GM12878 (cell line): Measurements from ENCODE around the gene ELSPBP1. TPM values are rescaled to one million over a fixed set of nuclear protein-coding genes. Genes with fewer than 3 reads are reported as not detected.

Experiments
- ATAC-seq: fragments of 200-7000 bp; cut with Tn5 transposase; 3 replicates; pipeline ENCODE4 v1.9.1; 2020; ENCODE audit warnings: mild to moderate bottlenecking, moderate library complexity
- BruUV-seq: library from RNA; stranded (reverse); fragments of 400-500 nt; replicated peaks from 2 replicates; lab custom pipeline; 2021; lab: Mats Ljungman, UMichigan
- CTCF ChIA-PET: fragments of 300-600 bp; sonication (Branson Sonifier 250); formaldehyde crosslinking; extraction: SDS; loops from one replicate; lab custom pipeline; 2021; ENCODE audit warnings: inconsistent platforms; lab: Yijun Ruan, JAX
- POLR2A ChIA-PET: fragments of 350-600 bp; formaldehyde crosslinking; extraction: SDS; loops from one replicate; lab custom pipeline; 2021; ENCODE audit warnings: inconsistent platforms; lab: Charles Lee
- RAD21 ChIA-PET: fragments of 300-600 bp; sonication (Branson Sonifier 250); formaldehyde crosslinking; loops from one replicate; lab custom pipeline; 2023; ENCODE audit warnings: antibody characterized with exemption; ENCODE audit not compliant: unreplicated experiment; lab: Charles Lee
- SMC1A ChIA-PET: fragments of 300-600 bp; sonication (Branson Sonifier 250); formaldehyde crosslinking; loops from one replicate; lab custom pipeline; 2023; ENCODE audit not compliant: unreplicated experiment, uncharacterized antibody; lab: Charles Lee
- DNase-seq: peaks from one replicate; pipeline ENCODE4 v3.0.0-alpha.2; 2011; ENCODE audit warnings: low read depth, low spot score
- FAIRE-seq: peaks from 3 replicates; lab custom pipeline; 2011; peaks lifted over from hg19 to GRCh38; lab: Jason Lieb, UNC
- H2AFZ ChIP-seq: 2 replicates; pipeline ENCODE4 v1.6.0; 2011; ENCODE audit warnings: low read depth, low read length, control low read depth; ENCODE audit not compliant: control insufficient read depth
- H3K27ac ChIP-seq: 2 replicates; pipeline ENCODE4 v1.5.1; 2011; ENCODE audit warnings: control low read depth; ENCODE audit not compliant: control insufficient read depth, insufficient read depth
- H3K27me3 ChIP-seq, 2 experiments: replicated peaks in 1 of 2; 2 replicates each; pipeline versions ENCODE4 v1.6.0 to v1.6.1; 2011; ENCODE audit warnings: low read length in 1 of 2; ENCODE audit not compliant: control insufficient read depth in 2 of 2, insufficient read depth in 2 of 2
- H3K36me3 ChIP-seq, 2 experiments: 2 replicates each; pipeline ENCODE4 v1.5.1; 2011; ENCODE audit warnings: low read length in 1 of 2; ENCODE audit not compliant: control insufficient read depth in 2 of 2, insufficient read depth in 2 of 2
- H3K4me1 ChIP-seq: 2 replicates; pipeline ENCODE4 v1.6.1; 2011; ENCODE audit warnings: mild to moderate bottlenecking, low read length, moderate library complexity, mixed read lengths; ENCODE audit not compliant: control insufficient read depth, insufficient read depth
- H3K4me2 ChIP-seq: 2 replicates; pipeline ENCODE4 v1.6.0; 2011; ENCODE audit warnings: control low read depth; ENCODE audit not compliant: control insufficient read depth, insufficient read depth
- H3K4me3 ChIP-seq: fragments of 200-600 bp; sonication (generic); 2 replicates; pipeline ENCODE4 v1.5.1; 2016
- H3K79me2 ChIP-seq: 2 replicates; pipeline ENCODE4 v1.6.0; 2011; ENCODE audit warnings: low read length; ENCODE audit not compliant: control insufficient read depth, insufficient read depth
- H3K9ac ChIP-seq: 2 replicates; pipeline ENCODE4 v1.8.0; 2011; ENCODE audit warnings: low read length, control low read depth, mixed read lengths; ENCODE audit not compliant: control insufficient read depth, insufficient read depth
- H3K9me3 ChIP-seq: replicated peaks from 3 replicates; pipeline ENCODE4 v1.5.1; 2011; ENCODE audit warnings: mild to moderate bottlenecking, low read length; ENCODE audit not compliant: control insufficient read depth, insufficient read depth
- H4K20me1 ChIP-seq: 2 replicates; pipeline ENCODE4 v1.6.0; 2011; ENCODE audit not compliant: control insufficient read depth, insufficient read depth
- BACH1 ChIP-seq: fragments of 450-650 bp; IDR thresholded peaks from 2 replicates; pipeline ENCODE4 v1.6.1; 2017; ENCODE audit warnings: mild to moderate bottlenecking, borderline replicate concordance
- CEBPB ChIP-seq, 2 experiments: fragments of 150-350 bp in 1 of 2; IDR thresholded peaks; 2 replicates each; pipeline ENCODE4 v1.6.1; 2012 to 2014; ENCODE audit warnings: low read depth in 2 of 2, low read length in 2 of 2, borderline replicate concordance in 1 of 2, inconsistent platforms in 1 of 2
- FOS ChIP-seq: IDR thresholded peaks from 3 replicates; pipeline ENCODE4 v1.6.1; 2011; ENCODE audit warnings: borderline replicate concordance; ENCODE audit not compliant: insufficient read length; ENCODE audit errors: extremely low read depth
- GABPA ChIP-seq: IDR thresholded peaks from 2 replicates; pipeline ENCODE4 v1.6.1; 2014; ENCODE audit warnings: antibody characterized with exemption, low read depth, mild to moderate bottlenecking, inconsistent platforms
- HCFC1 ChIP-seq: fragments of 150-350 bp; IDR thresholded peaks from 2 replicates; pipeline ENCODE4 v1.6.1; 2014; ENCODE audit warnings: low read length
- IRF4 ChIP-seq: IDR thresholded peaks from 2 replicates; pipeline ENCODE4 v1.6.1; 2011; ENCODE audit warnings: low read depth, low read length
- MTA3 ChIP-seq: IDR thresholded peaks from 2 replicates; pipeline ENCODE4 v1.6.1; 2012; ENCODE audit warnings: low read length, inconsistent platforms, borderline replicate concordance
- NFYA ChIP-seq: IDR thresholded peaks from 2 replicates; pipeline ENCODE4 v1.6.1; 2011; ENCODE audit warnings: low read depth, mild to moderate bottlenecking, low read length, improper control_type of control experiment, borderline replicate concordance
- NRF1 ChIP-seq: conservative IDR thresholded peaks from 2 replicates; pipeline ENCODE4 v1.6.1; 2011; ENCODE audit warnings: mild to moderate bottlenecking, low read depth, low read length, improper control_type of control experiment
- POU2F2 ChIP-seq: IDR thresholded peaks from 3 replicates; pipeline ENCODE4 v1.6.1; 2011; ENCODE audit warnings: low read depth, mild to moderate bottlenecking, low read length, borderline replicate concordance
- SUZ12 ChIP-seq: fragments of 200-600 bp; sonication (generic); IDR thresholded peaks from one replicate; pipeline ENCODE4 v1.6.1; 2018; ENCODE audit warnings: antibody characterized with exemption, mild to moderate bottlenecking; ENCODE audit not compliant: unreplicated experiment
- TAF1 ChIP-seq: IDR thresholded peaks from 2 replicates; pipeline ENCODE4 v1.6.1; 2011; ENCODE audit warnings: mild to moderate bottlenecking, low read depth, low read length, borderline replicate concordance
- ZNF24 ChIP-seq: fragments of 450-650 bp; IDR thresholded peaks from 2 replicates; pipeline ENCODE4 v1.6.1; 2017; ENCODE audit warnings: antibody characterized with exemption, mild to moderate bottlenecking
- ZNF622 ChIP-seq: fragments of 450-650 bp; IDR thresholded peaks from 2 replicates; pipeline ENCODE4 v1.6.1; 2017; ENCODE audit warnings: mild to moderate bottlenecking, inconsistent platforms
- WGBS: methylation state at CpG from one replicate; pipeline ENCODE4 v1.1.6; 2016; ENCODE audit warnings: low lambda C conversion rate; ENCODE audit not compliant: insufficient replicate concordance, insufficient coverage; ENCODE audit errors: missing lambda C conversion rate; 5-methylcytosine and 5-hydroxymethylcytosine counted together
- in situ Hi-C: fragments of 300-500 bp; cut with MboI; formaldehyde crosslinking; loops from 9 replicates; pipeline ENCODE4 v1.14.3; 2018; ENCODE audit warnings: mixed read lengths
- intact Hi-C: fragments of 100-400 bp; cut with micrococcal nuclease; formaldehyde crosslinking; loops from one replicate; pipeline ENCODE4 v1.14.2; 2022; ENCODE audit not compliant: unreplicated experiment
- polyA plus RNA-seq, 11 experiments: library from polyadenylated mRNA; depleted of rRNA in 4 of 11; unstranded in 6 of 11; stranded (reverse) in 5 of 11; fragments of >200 nt; fragmentation: Nextera tagmentation in 4 of 11; fragmentation: Illumina TruSeq in 1 of 11; extraction: Ambion mirVana in 4 of 11; extraction: Trizol in 1 of 11; gene quantifications; 1 replicate in 1 of 11; 2 replicates in 10 of 11; pipeline versions ENCODE4 v1.2.1 to v1.2.3, GENCODE V29; 2011 to 2016; ENCODE audit warnings: inconsistent platforms in 2 of 11, missing spikeins in 2 of 11, low read depth in 1 of 11
- total RNA-seq, 4 experiments: library from RNA; depleted of rRNA in 3 of 4; stranded (reverse); fragments of >200 nt in 3 of 4; fragmentation: Illumina TruSeq in 1 of 4; extraction: Trizol in 1 of 4; gene quantifications; 2 replicates each; pipeline versions ENCODE4 v1.2.1 to v1.2.3, GENCODE V29; 2013 to 2021
- TF ChIP-seq, protein P1 (sequence below): fragments of 450-650 bp; IDR thresholded peaks from 2 replicates; pipeline ENCODE4 v1.6.1; 2017; ENCODE audit warnings: borderline replicate concordance
- TF ChIP-seq, protein P2 (sequence below): fragments of 150-350 bp; IDR thresholded peaks from 2 replicates; pipeline ENCODE4 v1.6.1; 2014; ENCODE audit warnings: mild to moderate bottlenecking, low read depth, low read length

ELSPBP1 gene
- total and polyA plus RNA-seq, 10 of the 15 experiments (the other 5 are each of a cell fraction or from before 2014, with no cell fraction given): not detected

DNA sequence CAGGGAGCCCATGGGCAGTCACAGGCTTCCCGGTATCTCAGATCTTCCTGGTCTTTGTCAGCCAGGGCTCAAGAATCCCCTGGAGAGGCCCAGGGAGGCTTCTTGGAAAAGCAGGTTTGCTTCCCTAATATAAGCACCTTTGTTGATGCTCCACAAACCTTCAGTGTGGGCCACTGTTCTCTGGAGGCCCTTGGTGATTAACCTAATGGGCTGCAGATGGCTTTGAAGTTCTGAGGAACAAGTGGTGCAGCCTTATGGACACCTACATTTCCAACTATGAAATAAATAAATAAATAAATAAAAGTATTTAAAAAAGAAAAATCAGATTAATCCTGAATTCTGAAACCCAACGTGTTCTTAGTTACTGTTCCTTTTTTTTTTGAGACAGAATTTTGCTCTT lies 2.4 kb upstream of the ELSPBP1 start, which contains the start of gene BSPH1:
BSPH1 (minus strand) TSS at position 101 of the 400 bp plus-strand sequence; CDS start at position 12, 89 bp downstream.
- no peak for TF ChIP-seq POU2F2
- TF ChIP-seq, protein P1, sequence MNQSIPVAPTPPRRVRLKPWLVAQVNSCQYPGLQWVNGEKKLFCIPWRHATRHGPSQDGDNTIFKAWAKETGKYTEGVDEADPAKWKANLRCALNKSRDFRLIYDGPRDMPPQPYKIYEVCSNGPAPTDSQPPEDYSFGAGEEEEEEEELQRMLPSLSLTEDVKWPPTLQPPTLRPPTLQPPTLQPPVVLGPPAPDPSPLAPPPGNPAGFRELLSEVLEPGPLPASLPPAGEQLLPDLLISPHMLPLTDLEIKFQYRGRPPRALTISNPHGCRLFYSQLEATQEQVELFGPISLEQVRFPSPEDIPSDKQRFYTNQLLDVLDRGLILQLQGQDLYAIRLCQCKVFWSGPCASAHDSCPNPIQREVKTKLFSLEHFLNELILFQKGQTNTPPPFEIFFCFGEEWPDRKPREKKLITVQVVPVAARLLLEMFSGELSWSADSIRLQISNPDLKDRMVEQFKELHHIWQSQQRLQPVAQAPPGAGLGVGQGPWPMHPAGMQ: no peak
- Histone ChIP-seq H3K4me3 (no peak within 1 kb of the TSS), H3K79me2 (no peaks in the 10 kb centered on the region), H3K27ac (no peak within 1 kb of the TSS), H2AFZ (no peak within 1 kb of the TSS), H4K20me1 (no peaks in the 10 kb centered on the region), H3K4me2 (no peak within 1 kb of the TSS), H3K27me3 (no peaks in the 10 kb centered on the region), H3K9me3 (no peaks in the 10 kb centered on the region), H3K9ac (no peak within 1 kb of the TSS), H3K36me3 (no peaks in the 10 kb centered on the region), H3K4me1 (no peaks in the 10 kb centered on the region)
- 0% methylated on average over 2 of the region's 2 CpGs for WGBS
- ChIA-PET CTCF (no interaction called here), SMC1A (no interaction called here), POLR2A (no interaction called here), RAD21 (no interaction called here)
- ATAC-seq (no peak), DNase-seq (no peak), FAIRE-seq (no peak)
- BruUV-seq: no TSS peak
- in situ Hi-C loops: no loop called here
- intact Hi-C loops: no loop called here

DNA sequence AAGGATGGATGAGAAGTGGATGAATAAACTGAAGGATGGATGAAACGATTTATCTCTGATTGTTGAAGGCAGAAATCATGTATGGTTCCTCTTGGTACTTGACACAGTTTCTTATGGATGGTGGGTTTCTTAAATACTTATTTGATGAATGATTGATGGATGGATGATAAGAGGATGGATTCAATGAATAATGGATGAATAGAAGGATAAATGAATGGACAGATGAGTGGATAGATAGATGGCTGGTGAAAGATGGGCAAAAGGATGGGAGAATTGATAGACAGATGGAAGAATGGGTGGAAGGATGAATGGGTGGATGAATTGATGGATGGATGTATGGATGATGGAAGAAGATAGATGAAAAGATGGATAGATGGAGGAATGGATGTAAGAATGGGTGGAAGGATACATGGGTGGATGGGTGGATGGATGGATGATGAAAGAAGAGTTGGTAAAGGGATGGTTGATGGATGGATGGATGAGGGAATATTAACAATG lies 1.8 kb downstream of the ELSPBP1 start:
- H3K79me2 ChIP-seq: no peaks in the 10 kb centered on the region
- ChIA-PET POLR2A (no interaction called here), CTCF (no interaction called here), SMC1A (no interaction called here), RAD21 (no interaction called here)
- H3K36me3 ChIP-seq: no peaks in the 10 kb centered on the region
- no peaks in the 10 kb centered on the region for H3K27me3 ChIP-seq
- FAIRE-seq (no peak), ATAC-seq (no peak), DNase-seq (no peak)
- 0% methylated on average over 1 of the region's 1 CpG for WGBS
- no peaks in the 10 kb centered on the region for H3K4me1 ChIP-seq
- intact Hi-C loops (no loop called here), in situ Hi-C loops (no loop called here)
- no peaks in the 10 kb centered on the region for H3K9me3 ChIP-seq
- no peak overlapping the region for H3K4me3 ChIP-seq
- H4K20me1 ChIP-seq: no peaks in the 10 kb centered on the region
- H2AFZ ChIP-seq: no peak overlapping the region
- no peak overlapping the region for H3K27ac ChIP-seq
- no peak overlapping the region for H3K9ac ChIP-seq
- no TSS peak for BruUV-seq
- H3K4me2 ChIP-seq: no peak overlapping the region
- TF ChIP-seq FOS: no peak
- TF ChIP-seq TAF1: no peak
- TF ChIP-seq MTA3: no peak
- no peak for TF ChIP-seq NFYA
- TF ChIP-seq NRF1: no peak
- TF ChIP-seq, protein P2, sequence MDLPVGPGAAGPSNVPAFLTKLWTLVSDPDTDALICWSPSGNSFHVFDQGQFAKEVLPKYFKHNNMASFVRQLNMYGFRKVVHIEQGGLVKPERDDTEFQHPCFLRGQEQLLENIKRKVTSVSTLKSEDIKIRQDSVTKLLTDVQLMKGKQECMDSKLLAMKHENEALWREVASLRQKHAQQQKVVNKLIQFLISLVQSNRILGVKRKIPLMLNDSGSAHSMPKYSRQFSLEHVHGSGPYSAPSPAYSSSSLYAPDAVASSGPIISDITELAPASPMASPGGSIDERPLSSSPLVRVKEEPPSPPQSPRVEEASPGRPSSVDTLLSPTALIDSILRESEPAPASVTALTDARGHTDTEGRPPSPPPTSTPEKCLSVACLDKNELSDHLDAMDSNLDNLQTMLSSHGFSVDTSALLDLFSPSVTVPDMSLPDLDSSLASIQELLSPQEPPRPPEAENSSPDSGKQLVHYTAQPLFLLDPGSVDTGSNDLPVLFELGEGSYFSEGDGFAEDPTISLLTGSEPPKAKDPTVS: no peak
- TF ChIP-seq HCFC1: no peak
- TF ChIP-seq ZNF24: no peak
- TF ChIP-seq SUZ12: no peak
- TF ChIP-seq BACH1: no peak
- no peak for TF ChIP-seq IRF4
- no peak for TF ChIP-seq GABPA
- TF ChIP-seq ZNF622: no peak
- TF ChIP-seq CEBPB (IDR thresholded peaks at IDR 0.05; ENCODE audit: borderline replicate concordance in 1 of 2, low read depth in 2 of 2, low read length in 2 of 2): no peak
